D721Med (cell line): Measurements from ENCODE around the gene RBM17.

Experiments used
- DNase-seq: peaks from one replicate; pipeline ENCODE4 v3.0.0; 2011; ENCODE audit warnings: low spot score; ENCODE audit not compliant: insufficient read length
- FAIRE-seq: peaks from 2 replicates; lab custom pipeline; 2011; peaks lifted over from hg19 to GRCh38; lab: Jason Lieb, UNC
- CTCF ChIP-seq: IDR thresholded peaks from 2 replicates; pipeline ENCODE4 v1.5.1; 2012; ENCODE audit warnings: mild to moderate bottlenecking, control low read depth; ENCODE audit not compliant: insufficient read depth; ENCODE audit errors: missing control alignments

RBM17 gene

GRCh38 chr10:6115411-6115810 is 26.6 kb downstream of the RBM17 start:
- DNase-seq (no peak), FAIRE-seq (no peak)
- TF ChIP-seq CTCF: no peak

- no peak for TF ChIP-seq CTCF
- no peak for FAIRE-seq
Measured at GRCh38 chr10:6115824-6116350, 27.1 kb downstream of the RBM17 start.

GRCh38 chr10:6116806-6117205 is 28.0 kb downstream of the RBM17 start:
- DNase-seq (no peak), FAIRE-seq (no peak)
- no peak for TF ChIP-seq CTCF

More at GRCh38 chr10:6115824-6116350, 27.1 kb downstream of the RBM17 start:
- no peak for DNase-seq

GRCh38 chr10:6117711-6118110 is 28.9 kb downstream of the RBM17 start:
- no peak for TF ChIP-seq CTCF
- DNase-seq: no peak
- FAIRE-seq: no peak

GRCh38 chr10:6119423-6119822 is 30.6 kb downstream of the RBM17 start:
- TF ChIP-seq CTCF: no peak
- no peak for FAIRE-seq
- no peak for DNase-seq

- FAIRE-seq: no peak
- DNase-seq: no peak
- no peak for TF ChIP-seq CTCF
Measured at GRCh38 chr10:6119962-6120361, 31.1 kb downstream of the RBM17 start.

- no peak for TF ChIP-seq CTCF
- FAIRE-seq (no peak), DNase-seq (no peak)
Measured at GRCh38 chr10:6120691-6121090, 31.9 kb downstream of the RBM17 start.
